Mesenchymal stem cell (in vitro differentiated cells and primary cell): Measurements from ENCODE around the gene NPY5R.

Experiments
- DNase-seq: peaks from one replicate; pipeline ENCODE4 v3.0.0-alpha.2; 2013
- H2AFZ ChIP-seq: one replicate; pipeline ENCODE4 v1.6.1; 2013; ENCODE audit warnings: low read depth, mild to moderate bottlenecking, control low read depth, inconsistent platforms, low read length, moderate library complexity
- H2AK5ac ChIP-seq: 2 replicates; pipeline ENCODE4 v1.6.1; 2013; ENCODE audit warnings: low read length, moderate library complexity, mild to moderate bottlenecking, inconsistent platforms; ENCODE audit not compliant: severe bottlenecking
- H2BK120ac ChIP-seq: one replicate; pipeline ENCODE4 v1.6.1; 2013; ENCODE audit warnings: low read depth, mild to moderate bottlenecking, inconsistent platforms, low read length, moderate library complexity
- H2BK12ac ChIP-seq, 2 experiments: one replicate each; pipeline ENCODE4 v1.6.1; 2013; ENCODE audit warnings: inconsistent platforms in 2 of 2, low read length in 2 of 2, mild to moderate bottlenecking in 2 of 2, moderate library complexity in 2 of 2, control low read depth in 1 of 2
- H2BK15ac ChIP-seq: one replicate; pipeline ENCODE4 v1.6.1; 2013; ENCODE audit warnings: mild to moderate bottlenecking, low read depth, inconsistent platforms; ENCODE audit not compliant: poor library complexity, severe bottlenecking
- H2BK5ac ChIP-seq: 2 replicates; pipeline ENCODE4 v1.6.1; 2013; ENCODE audit warnings: low read depth, mild to moderate bottlenecking, low read length, control low read depth, inconsistent platforms; ENCODE audit not compliant: poor library complexity, severe bottlenecking
- H3K14ac ChIP-seq, 2 experiments: one replicate each; pipeline ENCODE4 v1.6.1; 2013; ENCODE audit warnings: inconsistent platforms in 2 of 2, low read length in 2 of 2, control low read depth in 1 of 2, mild to moderate bottlenecking in 1 of 2, moderate library complexity in 1 of 2
- H3K18ac ChIP-seq, 2 experiments: one replicate each; pipeline ENCODE4 v1.6.1; 2013; ENCODE audit warnings: inconsistent platforms in 2 of 2, low read length in 2 of 2, control low read depth in 1 of 2, low read depth in 1 of 2, mild to moderate bottlenecking in 1 of 2
- H3K23ac ChIP-seq, 2 experiments: one replicate each; pipeline ENCODE4 v1.6.1; 2013; ENCODE audit warnings: inconsistent platforms in 2 of 2, low read length in 2 of 2, mild to moderate bottlenecking in 2 of 2, moderate library complexity in 2 of 2, control low read depth in 1 of 2
- H3K27ac ChIP-seq: 2 replicates; pipeline ENCODE4 v1.5.1; 2013; ENCODE audit warnings: mild to moderate bottlenecking, moderate library complexity, low read length, control low read depth, inconsistent platforms; ENCODE audit not compliant: poor library complexity, severe bottlenecking
- H3K27me3 ChIP-seq, 2 experiments: 2 replicates each; pipeline versions ENCODE4 v1.6.1 to v1.7.0; 2013; ENCODE audit warnings: low read length in 2 of 2, mild to moderate bottlenecking in 2 of 2, moderate library complexity in 2 of 2, control low read depth in 1 of 2, inconsistent platforms in 1 of 2; ENCODE audit not compliant: control insufficient read depth in 1 of 2, insufficient read depth in 1 of 2
- H3K36me3 ChIP-seq, 2 experiments: 2 replicates each; pipeline versions ENCODE4 v1.6.1 to v1.7.0; 2013; ENCODE audit warnings: low read length in 2 of 2, control low read depth in 1 of 2, inconsistent platforms in 1 of 2, low read depth in 1 of 2, mild to moderate bottlenecking in 1 of 2; ENCODE audit not compliant: insufficient read depth in 2 of 2, control insufficient read depth in 1 of 2
- H3K4ac ChIP-seq, 2 experiments: one replicate each; pipeline ENCODE4 v1.6.1; 2013; ENCODE audit warnings: inconsistent platforms in 2 of 2, low read length in 2 of 2, mild to moderate bottlenecking in 2 of 2, moderate library complexity in 2 of 2, control low read depth in 1 of 2, low read depth in 1 of 2
- H3K4me1 ChIP-seq: 2 replicates; pipeline ENCODE4 v1.6.1; 2013; ENCODE audit warnings: low read depth, low read length, control low read depth; ENCODE audit not compliant: control insufficient read depth, insufficient read depth
- H3K4me2 ChIP-seq: 2 replicates; pipeline ENCODE4 v1.6.1; 2013; ENCODE audit warnings: low read length, mild to moderate bottlenecking, inconsistent platforms; ENCODE audit not compliant: poor library complexity, severe bottlenecking
- H3K4me3 ChIP-seq, 2 experiments: 2 replicates each; pipeline versions ENCODE4 v1.5.1 to v1.7.0; 2013; ENCODE audit warnings: low read length in 2 of 2, mild to moderate bottlenecking in 2 of 2, control low read depth in 1 of 2, low read depth in 1 of 2; ENCODE audit not compliant: insufficient read depth in 1 of 2
- H3K79me1 ChIP-seq: replicated peaks from 2 replicates; pipeline ENCODE4 v1.6.1; 2013; ENCODE audit warnings: mild to moderate bottlenecking, control low read depth, low read length, inconsistent platforms; ENCODE audit not compliant: poor library complexity, severe bottlenecking
- H3K9ac ChIP-seq: 2 replicates; pipeline ENCODE4 v1.7.0; 2013; ENCODE audit warnings: mild to moderate bottlenecking, low read length, moderate library complexity
- H3K9me3 ChIP-seq: 2 replicates; pipeline ENCODE4 v1.7.0; 2013; ENCODE audit warnings: mild to moderate bottlenecking, low read length; ENCODE audit not compliant: control insufficient read depth
- H4K8ac ChIP-seq: one replicate; pipeline ENCODE4 v1.6.1; 2013; ENCODE audit warnings: inconsistent platforms, mild to moderate bottlenecking, low read length, moderate library complexity
- H4K91ac ChIP-seq: one replicate; pipeline ENCODE4 v1.6.1; 2013; ENCODE audit warnings: mild to moderate bottlenecking, low read length, inconsistent platforms
- WGBS: methylation state at CpG from one replicate; pipeline ENCODE4 v1.1.7; 2013; ENCODE audit warnings: mixed read lengths; 5-methylcytosine and 5-hydroxymethylcytosine counted together

The NPY5R gene

GRCh38 chr4:163384434-163384833 lies 40.7 kb downstream of the NPY5R start:
- WGBS, result 98% methylated on average over 5 of the region's 5 CpGs

GRCh38 chr4:163384926-163385325 lies 41.2 kb downstream of the NPY5R start:
- H3K27ac ChIP-seq, result no peak overlapping the region
- H3K9ac ChIP-seq, result no peak overlapping the region
- no peak overlapping the region for H3K18ac ChIP-seq
- no peak overlapping the region for H3K4me3 ChIP-seq
- no peak overlapping the region for H3K4me2 ChIP-seq
- no peak overlapping the region for H4K8ac ChIP-seq
- H3K27me3 ChIP-seq, result no peaks in the 10 kb centered on the region
- no peak overlapping the region for H2BK15ac ChIP-seq
- H2BK120ac ChIP-seq, result no peak overlapping the region
- no peaks in the 10 kb centered on the region for H3K9me3 ChIP-seq
- no peak overlapping the region for H2BK12ac ChIP-seq
- peaks cover 6% of the 10 kb centered on the region for H3K4me1 ChIP-seq
- H3K79me1 ChIP-seq, result no peaks in the 10 kb centered on the region
- H2AK5ac ChIP-seq, result no peak overlapping the region
- H4K91ac ChIP-seq, result no peak overlapping the region
- no peak overlapping the region for H3K4ac ChIP-seq
- no peaks in the 10 kb centered on the region for H3K36me3 ChIP-seq
- peak; percentile 40 for DNase-seq
- no peak overlapping the region for H2BK5ac ChIP-seq
- H3K23ac ChIP-seq, result no peak overlapping the region
- no peak overlapping the region for H2AFZ ChIP-seq
- no peak overlapping the region for H3K14ac ChIP-seq

More at GRCh38 chr4:163384434-163384833, 40.7 kb downstream of the NPY5R start:
- Histone ChIP-seq H3K4ac (no peak overlapping the region), H3K36me3 (no peaks in the 10 kb centered on the region), H2BK12ac (no peak overlapping the region), H3K27me3 (no peaks in the 10 kb centered on the region), H2BK15ac (no peak overlapping the region), H3K4me1 (peaks cover 7% of the 10 kb centered on the region), H3K4me2 (no peak overlapping the region), H3K4me3 (no peak overlapping the region), H2BK120ac (no peak overlapping the region), H2AK5ac (no peak overlapping the region), H3K27ac (no peak overlapping the region), H4K8ac (no peak overlapping the region), H2AFZ (no peak overlapping the region), H3K79me1 (no peaks in the 10 kb centered on the region), H2BK5ac (no peak overlapping the region), H3K18ac (no peak overlapping the region), H3K9me3 (no peaks in the 10 kb centered on the region), H3K14ac (no peak overlapping the region), H3K9ac (no peak overlapping the region), H4K91ac (no peak overlapping the region), H3K23ac (no peak overlapping the region)
- DNase-seq, result no peak

GRCh38 chr4:163385466-163385865 lies 41.8 kb downstream of the NPY5R start:
- Histone ChIP-seq H3K14ac (peak overlapping the region in 1 of 2 experiments; percentile 29), H2BK5ac (no peak overlapping the region), H3K4ac (no peak overlapping the region), H3K27me3 (no peaks in the 10 kb centered on the region), H3K9me3 (no peaks in the 10 kb centered on the region), H4K91ac (no peak overlapping the region), H4K8ac (no peak overlapping the region), H3K18ac (no peak overlapping the region), H2BK15ac (no peak overlapping the region), H3K79me1 (no peaks in the 10 kb centered on the region), H2BK120ac (no peak overlapping the region), H3K4me3 (no peak overlapping the region), H3K4me2 (no peak overlapping the region), H3K27ac (no peak overlapping the region), H3K36me3 (no peaks in the 10 kb centered on the region), H3K23ac (no peak overlapping the region), H3K9ac (no peak overlapping the region), H2AFZ (no peak overlapping the region), H2BK12ac (no peak overlapping the region), H3K4me1 (peaks cover 5% of the 10 kb centered on the region), H2AK5ac (no peak overlapping the region)
- no peak for DNase-seq
- WGBS, result 96% methylated on average over 3 of the region's 4 CpGs

GRCh38 chr4:163391756-163392155 lies 48.1 kb downstream of the NPY5R start:
- Histone ChIP-seq H4K91ac (no peak overlapping the region), H2AK5ac (no peak overlapping the region), H3K14ac (no peak overlapping the region), H2BK12ac (no peak overlapping the region), H2BK120ac (no peak overlapping the region), H3K9ac (no peak overlapping the region), H3K27me3 (no peaks in the 10 kb centered on the region), H3K4me2 (no peak overlapping the region), H3K27ac (no peak overlapping the region), H4K8ac (no peak overlapping the region), H3K4ac (no peak overlapping the region), H2BK15ac (no peak overlapping the region), H2AFZ (no peak overlapping the region), H3K36me3 (no peaks in the 10 kb centered on the region), H3K18ac (no peak overlapping the region), H3K23ac (no peak overlapping the region), H3K4me3 (no peak overlapping the region), H3K79me1 (no peaks in the 10 kb centered on the region), H3K9me3 (no peaks in the 10 kb centered on the region), H3K4me1 (no peaks in the 10 kb centered on the region), H2BK5ac (no peak overlapping the region)
- DNase-seq, result peak; percentile 13
- WGBS, result 2% methylated on average over 2 of the region's 2 CpGs
